H1 (cell line): Measurements from ENCODE around the gene PLEKHG3. TPM values are rescaled to one million over a fixed set of nuclear protein-coding genes. Genes with fewer than 3 reads are reported as not detected.

ENCODE experiments used
- ASH2L ChIP-seq: fragments of 200-600, 300-600 bp; sonication (generic); IDR thresholded peaks from one replicate; pipeline ENCODE4 v1.7.1; 2017; ENCODE audit warnings: low read length
- CHD1 ChIP-seq: IDR thresholded peaks from 2 replicates; pipeline ENCODE4 v1.6.1; 2012; ENCODE audit warnings: low read depth, low read length, improper control_type of control experiment
- FOSL1 ChIP-seq: IDR thresholded peaks from 2 replicates; pipeline ENCODE4 v1.6.1; 2011; ENCODE audit warnings: mild to moderate bottlenecking, low read depth, low read length, moderate library complexity; ENCODE audit not compliant: insufficient read depth
- GABPA ChIP-seq: IDR thresholded peaks from 2 replicates; pipeline ENCODE4 v1.6.1; 2011; ENCODE audit warnings: mild to moderate bottlenecking, low read length, moderate library complexity, borderline replicate concordance; ENCODE audit not compliant: insufficient read depth
- GTF2F1 ChIP-seq: IDR thresholded peaks from 2 replicates; pipeline ENCODE4 v1.6.1; 2012; ENCODE audit warnings: low read depth, low read length, improper control_type of control experiment, borderline replicate concordance
- NRF1 ChIP-seq: IDR thresholded peaks from 2 replicates; pipeline ENCODE4 v1.6.1; 2011; ENCODE audit warnings: mild to moderate bottlenecking, low read depth, low read length, improper control_type of control experiment
- RBBP5 ChIP-seq: IDR thresholded peaks from 2 replicates; pipeline ENCODE4 v1.7.1; 2012; ENCODE audit warnings: low read depth, mild to moderate bottlenecking, inconsistent platforms, low read length, moderate library complexity, borderline replicate concordance
- RFX5 ChIP-seq: IDR thresholded peaks from 2 replicates; pipeline ENCODE4 v1.6.1; 2011; ENCODE audit warnings: low read depth, low read length, improper control_type of control experiment, borderline replicate concordance
- SUZ12 ChIP-seq: fragments of 200-600 bp; sonication (generic); IDR thresholded peaks from 2 replicates; pipeline ENCODE4 v1.6.1; 2012; ENCODE audit warnings: mild to moderate bottlenecking, inconsistent platforms, low read length, moderate library complexity, mixed read lengths
- YY1 ChIP-seq: IDR thresholded peaks from 2 replicates; pipeline ENCODE4 v1.6.1; 2011; ENCODE audit warnings: low read depth, mild to moderate bottlenecking, low read length
- polyA plus RNA-seq, 7 experiments: library from polyadenylated mRNA; depleted of rRNA in 3 of 7; stranded (reverse) in 5 of 7; unstranded in 2 of 7; fragments of >200 nt in 5 of 7; fragments of 200-250 nt in 2 of 7; gene quantifications; 1 replicate in 5 of 7; 2 replicates in 1 of 7; 4 replicates in 1 of 7; pipeline versions ENCODE4 v1.2.1 to v1.2.3, GENCODE V29; 2011 to 2013; ENCODE audit warnings: missing spikeins in 2 of 7, mixed read lengths in 2 of 7
- total RNA-seq: library from RNA; stranded (reverse); fragmentation: NEBNext Ultra II Directional; extraction: Animal tissue kit (Norgen Biotek cat#: 25700); gene quantifications from 2 replicates; pipeline ENCODE4 v1.2.1, GENCODE V29; 2021
- TF ChIP-seq, protein P1 (sequence below): fragments of 300-600 bp; sonication (generic); IDR thresholded peaks from 2 replicates; pipeline ENCODE4 v1.7.1; 2012; ENCODE audit warnings: low read length, moderate library complexity, mild to moderate bottlenecking, inconsistent platforms; ENCODE audit not compliant: insufficient replicate concordance

Gene PLEKHG3
- total and polyA plus RNA-seq, 2 of the 8 experiments (the other 6 are each of a cell fraction or from before 2014, with no cell fraction given), result 43.4 to 90.6 TPM

DNA sequence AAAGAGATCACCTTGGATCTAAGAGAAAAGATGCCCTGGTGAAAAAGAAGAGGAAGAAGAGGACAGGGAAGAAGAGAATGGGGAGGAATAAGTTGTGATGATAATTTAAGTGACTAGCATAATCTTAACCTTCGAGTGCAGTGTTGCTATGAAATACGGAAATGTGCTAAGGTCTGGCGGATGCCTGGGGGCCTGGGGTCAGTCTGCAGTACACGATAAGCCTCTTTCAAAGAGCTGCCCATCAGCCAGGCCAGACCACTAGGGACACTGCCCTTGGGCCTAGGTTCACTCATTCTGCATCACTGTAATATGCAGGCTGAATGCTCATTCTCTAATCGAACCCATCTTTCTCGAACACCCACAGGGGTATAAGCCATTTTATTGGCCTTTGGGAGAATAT is 83.4 kb downstream of the PLEKHG3 start (continued):
- TF ChIP-seq, protein P1, sequence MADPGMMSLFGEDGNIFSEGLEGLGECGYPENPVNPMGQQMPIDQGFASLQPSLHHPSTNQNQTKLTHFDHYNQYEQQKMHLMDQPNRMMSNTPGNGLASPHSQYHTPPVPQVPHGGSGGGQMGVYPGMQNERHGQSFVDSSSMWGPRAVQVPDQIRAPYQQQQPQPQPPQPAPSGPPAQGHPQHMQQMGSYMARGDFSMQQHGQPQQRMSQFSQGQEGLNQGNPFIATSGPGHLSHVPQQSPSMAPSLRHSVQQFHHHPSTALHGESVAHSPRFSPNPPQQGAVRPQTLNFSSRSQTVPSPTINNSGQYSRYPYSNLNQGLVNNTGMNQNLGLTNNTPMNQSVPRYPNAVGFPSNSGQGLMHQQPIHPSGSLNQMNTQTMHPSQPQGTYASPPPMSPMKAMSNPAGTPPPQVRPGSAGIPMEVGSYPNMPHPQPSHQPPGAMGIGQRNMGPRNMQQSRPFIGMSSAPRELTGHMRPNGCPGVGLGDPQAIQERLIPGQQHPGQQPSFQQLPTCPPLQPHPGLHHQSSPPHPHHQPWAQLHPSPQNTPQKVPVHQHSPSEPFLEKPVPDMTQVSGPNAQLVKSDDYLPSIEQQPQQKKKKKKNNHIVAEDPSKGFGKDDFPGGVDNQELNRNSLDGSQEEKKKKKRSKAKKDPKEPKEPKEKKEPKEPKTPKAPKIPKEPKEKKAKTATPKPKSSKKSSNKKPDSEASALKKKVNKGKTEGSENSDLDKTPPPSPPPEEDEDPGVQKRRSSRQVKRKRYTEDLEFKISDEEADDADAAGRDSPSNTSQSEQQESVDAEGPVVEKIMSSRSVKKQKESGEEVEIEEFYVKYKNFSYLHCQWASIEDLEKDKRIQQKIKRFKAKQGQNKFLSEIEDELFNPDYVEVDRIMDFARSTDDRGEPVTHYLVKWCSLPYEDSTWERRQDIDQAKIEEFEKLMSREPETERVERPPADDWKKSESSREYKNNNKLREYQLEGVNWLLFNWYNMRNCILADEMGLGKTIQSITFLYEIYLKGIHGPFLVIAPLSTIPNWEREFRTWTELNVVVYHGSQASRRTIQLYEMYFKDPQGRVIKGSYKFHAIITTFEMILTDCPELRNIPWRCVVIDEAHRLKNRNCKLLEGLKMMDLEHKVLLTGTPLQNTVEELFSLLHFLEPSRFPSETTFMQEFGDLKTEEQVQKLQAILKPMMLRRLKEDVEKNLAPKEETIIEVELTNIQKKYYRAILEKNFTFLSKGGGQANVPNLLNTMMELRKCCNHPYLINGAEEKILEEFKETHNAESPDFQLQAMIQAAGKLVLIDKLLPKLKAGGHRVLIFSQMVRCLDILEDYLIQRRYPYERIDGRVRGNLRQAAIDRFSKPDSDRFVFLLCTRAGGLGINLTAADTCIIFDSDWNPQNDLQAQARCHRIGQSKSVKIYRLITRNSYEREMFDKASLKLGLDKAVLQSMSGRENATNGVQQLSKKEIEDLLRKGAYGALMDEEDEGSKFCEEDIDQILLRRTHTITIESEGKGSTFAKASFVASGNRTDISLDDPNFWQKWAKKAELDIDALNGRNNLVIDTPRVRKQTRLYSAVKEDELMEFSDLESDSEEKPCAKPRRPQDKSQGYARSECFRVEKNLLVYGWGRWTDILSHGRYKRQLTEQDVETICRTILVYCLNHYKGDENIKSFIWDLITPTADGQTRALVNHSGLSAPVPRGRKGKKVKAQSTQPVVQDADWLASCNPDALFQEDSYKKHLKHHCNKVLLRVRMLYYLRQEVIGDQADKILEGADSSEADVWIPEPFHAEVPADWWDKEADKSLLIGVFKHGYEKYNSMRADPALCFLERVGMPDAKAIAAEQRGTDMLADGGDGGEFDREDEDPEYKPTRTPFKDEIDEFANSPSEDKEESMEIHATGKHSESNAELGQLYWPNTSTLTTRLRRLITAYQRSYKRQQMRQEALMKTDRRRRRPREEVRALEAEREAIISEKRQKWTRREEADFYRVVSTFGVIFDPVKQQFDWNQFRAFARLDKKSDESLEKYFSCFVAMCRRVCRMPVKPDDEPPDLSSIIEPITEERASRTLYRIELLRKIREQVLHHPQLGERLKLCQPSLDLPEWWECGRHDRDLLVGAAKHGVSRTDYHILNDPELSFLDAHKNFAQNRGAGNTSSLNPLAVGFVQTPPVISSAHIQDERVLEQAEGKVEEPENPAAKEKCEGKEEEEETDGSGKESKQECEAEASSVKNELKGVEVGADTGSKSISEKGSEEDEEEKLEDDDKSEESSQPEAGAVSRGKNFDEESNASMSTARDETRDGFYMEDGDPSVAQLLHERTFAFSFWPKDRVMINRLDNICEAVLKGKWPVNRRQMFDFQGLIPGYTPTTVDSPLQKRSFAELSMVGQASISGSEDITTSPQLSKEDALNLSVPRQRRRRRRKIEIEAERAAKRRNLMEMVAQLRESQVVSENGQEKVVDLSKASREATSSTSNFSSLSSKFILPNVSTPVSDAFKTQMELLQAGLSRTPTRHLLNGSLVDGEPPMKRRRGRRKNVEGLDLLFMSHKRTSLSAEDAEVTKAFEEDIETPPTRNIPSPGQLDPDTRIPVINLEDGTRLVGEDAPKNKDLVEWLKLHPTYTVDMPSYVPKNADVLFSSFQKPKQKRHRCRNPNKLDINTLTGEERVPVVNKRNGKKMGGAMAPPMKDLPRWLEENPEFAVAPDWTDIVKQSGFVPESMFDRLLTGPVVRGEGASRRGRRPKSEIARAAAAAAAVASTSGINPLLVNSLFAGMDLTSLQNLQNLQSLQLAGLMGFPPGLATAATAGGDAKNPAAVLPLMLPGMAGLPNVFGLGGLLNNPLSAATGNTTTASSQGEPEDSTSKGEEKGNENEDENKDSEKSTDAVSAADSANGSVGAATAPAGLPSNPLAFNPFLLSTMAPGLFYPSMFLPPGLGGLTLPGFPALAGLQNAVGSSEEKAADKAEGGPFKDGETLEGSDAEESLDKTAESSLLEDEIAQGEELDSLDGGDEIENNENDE, result no peak
- no peak for TF ChIP-seq CHD1
- TF ChIP-seq RBBP5, result no peak
- TF ChIP-seq YY1, result no peak
- no peak for TF ChIP-seq NRF1
- TF ChIP-seq SUZ12, result no peak
- TF ChIP-seq ASH2L, result no peak
- no peak for TF ChIP-seq GTF2F1
- no peak for TF ChIP-seq RFX5
- no peak for TF ChIP-seq FOSL1
- TF ChIP-seq GABPA, result no peak
